RWPE2 (cell line): Measurements from ENCODE around the gene GRIN2D.

Experiments
- ATAC-seq: fragments of 200-7000 bp; cut with Tn5 transposase; 3 replicates; pipeline ENCODE4 v1.9.1; 2021; ENCODE audit warnings: low read depth
- DNase-seq: peaks from one replicate; pipeline ENCODE4 v3.0.0-alpha.2; 2020; ENCODE audit warnings: low spot score
- H3K27ac ChIP-seq: fragments of 450-650 bp; 2 replicates; pipeline ENCODE4 v1.5.1; 2017; ENCODE audit warnings: mild to moderate bottlenecking; ENCODE audit not compliant: poor library complexity, severe bottlenecking
- H3K27me3 ChIP-seq: fragments of 250-450 bp; sonication (Bioruptor Pico); 2 replicates; pipeline ENCODE4 v1.5.1; 2021; ENCODE audit warnings: mild to moderate bottlenecking, moderate library complexity; ENCODE audit not compliant: insufficient read depth, poor library complexity, severe bottlenecking
- H3K36me3 ChIP-seq: fragments of 250-450 bp; sonication (Bioruptor Pico); 2 replicates; pipeline ENCODE4 v1.5.1; 2020; ENCODE audit warnings: low read depth, mild to moderate bottlenecking, moderate library complexity
- H3K4me1 ChIP-seq: fragments of 250-450 bp; sonication (Bioruptor Pico); 2 replicates; pipeline ENCODE4 v1.5.1; 2021; ENCODE audit warnings: mild to moderate bottlenecking, moderate library complexity; ENCODE audit not compliant: insufficient read depth, poor library complexity, severe bottlenecking
- H3K4me3 ChIP-seq: fragments of 250-450 bp; sonication (Bioruptor Pico); 2 replicates; pipeline ENCODE4 v1.5.1; 2021; ENCODE audit warnings: mild to moderate bottlenecking, moderate library complexity; ENCODE audit not compliant: severe bottlenecking
- H3K9me3 ChIP-seq: fragments of 250-450 bp; sonication (Bioruptor Pico); 2 replicates; pipeline ENCODE4 v1.5.1; 2021; ENCODE audit warnings: mild to moderate bottlenecking, moderate library complexity; ENCODE audit not compliant: severe bottlenecking
- CTCF ChIP-seq: fragments of 450-650 bp; IDR thresholded peaks from one replicate; pipeline ENCODE4 v1.5.1; 2017; ENCODE audit warnings: mild to moderate bottlenecking, moderate library complexity; ENCODE audit not compliant: poor library complexity, severe bottlenecking

The GRIN2D gene

GRCh38 chr19:48392860-48393558 lies 459 bp upstream of the GRIN2D start:
- H3K27me3 ChIP-seq: peaks cover 8% of the 10 kb centered on the region

GRCh38 chr19:48394331-48395169 lies 1.1 kb downstream of the GRIN2D start:
- ATAC-seq (peak; percentile 15; the same call in 2 of the 3 replicates), DNase-seq (no peak)
- Histone ChIP-seq H3K36me3 (no peaks in the 10 kb centered on the region; the same call in 1 of the 2 replicates), H3K4me3 (peak overlapping the region; percentile 9), H3K9me3 (no peaks in the 10 kb centered on the region), H3K27ac (no peak overlapping the region), H3K4me1 (peaks cover 5% of the 10 kb centered on the region), H3K27me3 (peaks cover 8% of the 10 kb centered on the region)
- no peak for TF ChIP-seq CTCF

More at GRCh38 chr19:48392860-48393558, 459 bp upstream of the GRIN2D start:
- no peak overlapping the region for H3K27ac ChIP-seq
- H3K4me1 ChIP-seq: peaks cover 2% of the 10 kb centered on the region
- H3K4me3 ChIP-seq: peak overlapping the region; percentile 16
- H3K9me3 ChIP-seq: no peaks in the 10 kb centered on the region
- DNase-seq: no peak
- ATAC-seq: no peak
- peaks cover 15% of the 10 kb centered on the region for H3K36me3 ChIP-seq
- TF ChIP-seq CTCF: no peak

GRCh38 chr19:48395170-48395455 lies 1.6 kb downstream of the GRIN2D start:
- DNase-seq: no peak
- Histone ChIP-seq H3K27ac (no peak overlapping the region), H3K4me1 (peaks cover 6% of the 10 kb centered on the region), H3K4me3 (no peak overlapping the region), H3K27me3 (peaks cover 8% of the 10 kb centered on the region), H3K9me3 (no peaks in the 10 kb centered on the region), H3K36me3 (no peaks in the 10 kb centered on the region)
- ATAC-seq: no peak
- TF ChIP-seq CTCF: no peak

- Histone ChIP-seq H3K27me3 (peaks cover 8% of the 10 kb centered on the region), H3K4me3 (no peak overlapping the region), H3K4me1 (peaks cover 6% of the 10 kb centered on the region), H3K36me3 (no peaks in the 10 kb centered on the region), H3K27ac (no peak overlapping the region), H3K9me3 (no peaks in the 10 kb centered on the region)
- DNase-seq: no peak
- no peak for ATAC-seq
- TF ChIP-seq CTCF: no peak
These were observed 2.0 kb downstream of the GRIN2D start for GRCh38 chr19:48395499-48395898.
